GM21737 (cell line): ENCODE measurements around the gene CUL1.

Source experiments
- ATAC-seq: cut with Tn5 transposase; IDR thresholded peaks from one replicate; pipeline ENCODE4 v1.9.1; 2021; ENCODE audit warnings: mild to moderate bottlenecking, moderate library complexity; ENCODE audit not compliant: unreplicated experiment

The CUL1 gene

GRCh38 chr7:148799893-148800555, 101.3 kb downstream of the CUL1 start:
- no peak for ATAC-seq

GRCh38 chr7:148800677-148801076, 102.0 kb downstream of the CUL1 start:
- no peak for ATAC-seq

DNA sequence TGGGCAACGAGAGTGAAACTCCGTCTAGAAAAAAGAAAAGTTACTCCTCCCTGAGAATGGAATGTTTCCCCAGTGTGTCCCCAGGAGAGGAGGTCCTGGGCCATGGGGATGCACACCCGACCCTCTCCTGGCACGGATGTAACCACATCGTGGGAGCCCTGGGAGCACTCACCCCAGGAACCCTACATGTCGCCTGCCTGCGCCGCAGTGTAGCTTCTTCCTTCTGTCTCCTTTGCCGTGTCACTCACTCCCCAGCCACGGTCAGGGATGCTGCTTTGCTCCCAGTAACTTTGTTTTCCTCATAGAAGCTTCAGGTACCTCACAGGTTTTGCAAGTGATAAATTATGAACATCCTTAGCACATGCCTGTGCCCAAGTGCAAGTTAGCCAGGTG, 103.4 kb downstream of the CUL1 start:
- ATAC-seq: no peak

DNA sequence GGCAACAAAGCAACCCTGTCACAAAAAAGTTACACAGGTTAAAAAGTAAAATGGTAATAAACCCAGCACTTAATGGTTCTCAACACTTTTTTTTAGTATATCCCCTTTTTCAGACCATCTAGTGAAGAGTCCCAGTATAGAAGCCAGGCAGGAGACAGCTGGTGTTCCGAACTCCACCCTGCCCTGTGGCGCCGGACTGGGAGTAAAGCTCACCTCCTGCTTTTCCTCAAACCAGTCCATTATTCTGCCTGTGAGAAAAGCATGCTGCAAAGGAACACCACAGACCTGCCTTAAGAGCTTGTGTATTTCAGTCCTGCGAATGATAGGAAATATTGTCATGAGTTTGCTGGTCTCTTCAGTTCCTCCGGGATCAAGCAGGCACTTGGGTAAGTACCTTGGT, 104.4 kb downstream of the CUL1 start:
- no peak for ATAC-seq

DNA sequence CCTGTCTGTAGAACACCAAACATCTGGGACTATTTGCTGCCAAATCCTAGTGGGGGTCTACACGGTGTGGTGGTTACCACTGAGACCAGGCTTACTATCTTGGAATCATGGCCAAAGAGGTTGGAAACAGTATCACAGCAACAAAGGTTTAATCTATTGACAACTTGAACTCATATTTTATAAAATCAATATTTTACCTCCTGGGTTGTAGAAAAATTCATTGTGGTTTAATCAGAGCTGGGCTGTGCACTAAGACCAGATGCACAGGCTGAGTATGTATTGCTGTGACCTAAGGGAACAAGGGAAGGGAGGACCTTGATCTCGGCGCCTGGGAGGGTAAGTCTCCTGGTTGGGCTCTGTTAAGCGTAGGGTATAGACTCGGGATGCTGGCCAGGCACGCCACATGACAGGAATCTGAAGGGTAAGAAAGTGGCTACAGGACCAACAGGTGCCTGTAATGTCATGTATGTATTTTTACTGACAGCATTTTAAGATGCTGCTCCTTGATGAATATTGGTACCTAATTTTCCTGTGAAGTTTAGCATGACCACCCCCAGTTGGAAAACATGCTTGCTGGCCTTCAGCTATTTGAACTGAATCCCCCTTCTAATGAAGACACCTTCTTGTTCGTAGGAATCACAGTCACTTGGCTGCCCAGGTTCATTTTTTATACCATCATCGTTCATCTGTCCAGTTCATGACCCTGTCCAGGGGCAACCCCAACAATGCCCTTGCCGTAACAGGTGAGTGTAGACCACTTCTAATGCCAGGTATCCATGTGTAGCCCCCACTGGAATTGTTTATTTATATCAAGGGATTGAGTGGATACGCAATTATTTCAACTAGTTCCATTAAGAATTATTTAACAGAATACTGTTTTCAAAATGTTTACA, 105.9 kb downstream of the CUL1 start:
- no peak for ATAC-seq

GRCh38 chr7:148806187-148806586, 107.5 kb downstream of the CUL1 start:
- no peak for ATAC-seq

- ATAC-seq: no peak
These were observed 108.7 kb downstream of the CUL1 start for GRCh38 chr7:148807436-148807835.

- no peak for ATAC-seq
These were observed 111.2 kb downstream of the CUL1 start for GRCh38 chr7:148809856-148810255.

GRCh38 chr7:148811892-148812291, 113.2 kb downstream of the CUL1 start:
- no peak for ATAC-seq

DNA sequence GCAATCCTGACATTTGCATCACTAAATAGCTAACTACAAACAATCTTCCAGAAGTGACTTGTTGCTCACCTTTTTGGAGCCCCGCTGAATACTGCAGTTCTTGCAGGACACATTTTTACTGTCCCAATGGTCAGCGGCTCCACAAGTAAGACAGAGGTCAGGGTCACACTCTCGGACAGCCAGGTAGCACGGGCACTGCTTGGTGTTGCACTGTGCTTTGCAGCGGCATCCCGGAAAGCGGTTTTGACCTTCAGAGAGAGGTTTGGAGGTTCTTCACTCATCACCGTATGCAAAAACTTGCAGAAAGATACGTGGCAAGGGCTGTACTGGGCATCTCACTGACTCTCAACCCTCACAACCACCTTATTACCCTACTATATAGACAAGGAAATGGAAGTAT, 115.2 kb downstream of the CUL1 start:
- no peak for ATAC-seq

GRCh38 chr7:148814922-148815559, 116.3 kb downstream of the CUL1 start:
- no peak for ATAC-seq

- no peak for ATAC-seq
These were observed 116.9 kb downstream of the CUL1 start for GRCh38 chr7:148815612-148816011.

DNA sequence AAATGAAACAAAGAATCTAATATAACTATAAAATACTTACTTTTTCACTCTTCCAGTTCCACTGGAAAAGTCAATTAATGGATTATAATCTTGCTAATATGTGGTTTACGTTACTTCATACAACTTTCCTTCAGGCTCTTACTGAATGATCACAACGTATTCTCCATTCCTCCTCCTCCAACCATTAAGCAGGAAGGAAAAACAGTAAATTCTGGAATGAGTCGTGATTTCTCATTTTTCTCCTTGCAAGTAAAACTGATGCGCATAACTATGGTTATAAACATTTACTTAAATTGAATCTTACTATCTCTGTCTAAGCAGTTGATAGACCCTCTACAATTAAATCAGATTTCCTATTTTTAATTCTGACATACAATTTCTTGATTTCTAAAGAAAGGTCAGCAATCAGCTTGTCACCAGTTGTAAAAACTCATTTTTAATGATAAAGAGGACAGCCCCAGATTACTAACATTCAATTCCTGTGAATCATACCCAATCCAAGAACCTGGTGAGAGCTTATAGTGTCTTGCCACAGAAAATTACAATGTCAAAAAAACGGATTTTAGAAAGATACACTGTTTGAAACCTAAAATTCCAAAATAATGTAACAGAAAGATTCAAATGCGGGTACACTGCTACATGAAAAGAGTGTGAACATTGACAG, 121.1 kb downstream of the CUL1 start:
- no peak for ATAC-seq

DNA sequence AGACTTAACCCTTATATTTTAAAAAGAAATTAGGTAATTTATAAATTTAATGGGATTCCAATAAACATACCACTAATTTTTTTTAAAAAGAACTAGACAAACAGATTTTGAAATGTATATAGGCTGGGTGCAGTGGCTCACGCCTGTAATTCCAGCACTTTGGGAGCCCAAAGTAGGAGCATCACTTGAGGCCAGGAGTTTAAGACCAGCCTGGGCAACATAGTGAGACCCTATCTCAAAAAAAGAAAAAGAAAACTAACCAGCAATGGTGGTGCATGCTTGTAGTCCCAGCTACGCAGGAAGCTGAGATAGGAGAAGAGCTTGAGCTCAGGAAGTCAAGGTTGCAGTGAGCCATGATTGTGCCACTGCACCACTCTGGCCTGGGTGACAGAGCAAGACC, 122.7 kb downstream of the CUL1 start:
- ATAC-seq: no peak

DNA sequence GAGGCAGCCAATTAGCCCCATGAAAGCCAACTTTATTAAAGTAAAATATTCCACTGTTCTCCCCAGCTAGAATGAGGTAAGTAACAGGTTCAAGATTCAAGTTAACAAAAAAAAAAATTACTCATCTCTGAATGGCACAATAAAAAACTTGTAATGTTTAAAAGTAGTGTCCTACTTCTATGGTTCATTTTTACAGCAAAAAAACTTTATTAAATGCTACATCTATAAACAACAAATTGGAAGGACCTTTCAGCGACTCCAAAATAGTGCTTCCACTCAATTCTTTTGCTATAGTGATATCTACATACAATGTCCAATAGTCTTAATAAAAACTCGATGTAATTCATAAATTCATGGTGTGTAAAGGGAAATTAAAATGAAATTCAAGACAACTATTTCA, 126.2 kb downstream of the CUL1 start:
- ATAC-seq: no peak

GRCh38 chr7:148825338-148825737, 126.6 kb downstream of the CUL1 start:
- no peak for ATAC-seq

DNA sequence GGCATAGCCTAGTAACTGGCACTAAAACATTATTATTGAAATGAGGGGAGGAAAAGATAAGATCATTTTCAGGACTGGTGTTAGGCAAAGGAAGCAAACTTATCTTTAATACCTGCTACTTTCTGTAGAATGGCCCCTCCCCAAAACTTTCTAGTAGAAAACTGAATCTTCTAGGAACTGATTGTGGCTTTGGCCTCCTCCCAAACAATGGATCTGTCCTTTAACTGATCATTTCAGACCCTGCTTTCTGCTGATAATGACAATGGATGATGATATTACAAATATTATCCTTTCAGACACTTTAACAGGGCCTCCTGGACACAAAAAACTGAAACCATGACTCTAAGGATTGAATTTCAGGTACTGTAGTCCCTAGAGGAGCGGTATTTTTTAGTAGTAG, 130.3 kb downstream of the CUL1 start:
- ATAC-seq: no peak

DNA sequence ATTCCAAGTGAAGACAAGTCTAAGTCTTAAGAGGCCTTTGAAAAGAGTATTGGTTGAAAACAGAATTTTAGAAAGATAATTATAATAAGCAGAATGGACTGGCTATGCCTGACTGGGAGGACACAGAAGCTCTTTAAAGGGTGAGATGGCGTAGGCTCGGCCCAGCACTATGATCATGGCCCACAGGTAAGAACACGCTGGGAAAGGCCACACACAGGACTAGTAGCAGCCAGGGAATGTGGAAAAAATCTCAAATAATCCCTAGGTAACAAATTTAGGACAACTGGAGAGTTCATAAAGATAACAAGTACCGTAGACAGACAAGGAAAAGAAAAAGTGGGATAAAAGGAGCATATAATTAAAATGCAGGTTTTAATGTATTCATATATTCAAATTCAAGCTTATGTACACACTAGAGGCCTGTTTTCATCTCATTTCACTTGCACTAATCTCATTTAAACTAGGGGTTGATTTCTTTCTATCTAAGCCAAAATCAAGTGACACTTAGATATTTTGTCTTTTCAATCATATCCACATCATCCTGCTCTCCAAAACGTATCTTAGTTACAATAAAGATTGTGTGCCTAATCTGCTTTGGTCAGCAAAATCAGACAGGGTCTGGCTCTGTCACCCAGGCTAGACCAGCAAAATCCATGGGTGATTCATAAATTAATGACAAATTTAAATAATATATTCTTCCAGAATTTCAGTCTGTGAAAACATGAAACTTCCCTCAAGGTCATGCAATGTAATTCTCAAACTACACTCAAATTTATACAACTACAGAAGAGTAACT, 132.4 kb downstream of the CUL1 start:
- no peak for ATAC-seq

- no peak for ATAC-seq
These were observed 133.1 kb downstream of the CUL1 start for GRCh38 chr7:148831782-148832181.

DNA sequence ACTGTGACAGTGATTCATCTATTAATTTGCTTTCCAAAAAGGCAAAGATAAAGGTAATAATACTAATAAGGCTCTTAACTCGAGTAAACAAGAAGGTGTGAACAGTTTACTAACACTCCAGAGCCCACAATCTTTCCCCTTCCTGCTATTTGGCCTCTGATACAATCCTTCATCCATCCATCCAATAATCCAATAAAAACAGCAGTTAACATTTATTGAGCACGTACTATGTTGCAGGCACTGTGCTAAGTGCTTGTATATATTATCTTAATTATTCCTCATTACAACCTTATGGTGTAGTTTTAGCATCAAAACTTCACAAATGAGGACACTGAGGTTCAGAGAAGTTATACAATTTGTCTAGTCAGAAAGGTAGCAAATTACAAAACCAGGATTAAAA, 135.9 kb downstream of the CUL1 start:
- ATAC-seq: no peak

DNA sequence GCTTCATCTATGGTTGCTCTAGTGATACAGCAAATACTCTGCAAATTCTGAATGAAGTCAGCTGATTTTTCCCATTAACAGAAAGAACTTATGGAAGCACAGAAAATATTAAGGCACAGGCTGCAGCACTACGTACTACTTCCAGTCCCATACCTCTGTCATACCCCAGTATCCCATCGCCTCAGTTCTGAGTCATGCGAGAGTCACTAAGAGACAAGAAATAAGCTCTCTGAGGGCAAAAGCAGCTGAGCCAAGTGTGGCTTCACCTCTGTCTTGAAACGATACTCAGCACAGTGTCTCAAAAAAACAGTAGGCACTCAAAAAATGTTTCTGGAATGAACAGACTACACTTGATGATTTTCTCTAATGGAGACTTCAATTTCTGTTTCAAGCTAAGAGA, 137.2 kb downstream of the CUL1 start:
- ATAC-seq: no peak
